HepG2 (cell line): ENCODE results near the gene ERMARD. TPM values are rescaled to one million over a fixed set of nuclear protein-coding genes. Genes with fewer than 3 reads are reported as not detected.

ENCODE experiments used
- AFF4 ChIP-seq: sonication (generic); formaldehyde crosslinking; IDR thresholded peaks from 2 replicates; pipeline ENCODE4 v1.4.0; 2020; ENCODE audit warnings: missing genetic modification reagents
- ARID4A ChIP-seq: sonication (generic); formaldehyde crosslinking; IDR thresholded peaks from 2 replicates; pipeline ENCODE4 v1.5.0; 2020; ENCODE audit warnings: mild to moderate bottlenecking, missing genetic modification reagents, borderline replicate concordance
- ATF4 ChIP-seq, 2 experiments: fragments of 450-650 bp in 1 of 2; sonication (generic) in 1 of 2; formaldehyde crosslinking; IDR thresholded peaks; 2 replicates each; pipeline versions ENCODE4 v1.5.0 to v1.8.0; 2020 to 2022; ENCODE audit warnings: mild to moderate bottlenecking in 1 of 2, missing genetic modification reagents in 1 of 2
- CAMTA2 ChIP-seq: sonication (generic); formaldehyde crosslinking; IDR thresholded peaks from 2 replicates; pipeline ENCODE4 v1.4.0; 2020; ENCODE audit warnings: mild to moderate bottlenecking, missing genetic modification reagents, borderline replicate concordance
- FOXK1 ChIP-seq: sonication (generic); formaldehyde crosslinking; IDR thresholded peaks from 2 replicates; pipeline ENCODE4 v1.4.0; 2020; ENCODE audit warnings: low read depth, missing genetic modification reagents, borderline replicate concordance
- GLMP ChIP-seq: sonication (generic); formaldehyde crosslinking; IDR thresholded peaks from 2 replicates; pipeline ENCODE4 v1.9.0; 2021; ENCODE audit warnings: missing genetic modification reagents, mild to moderate bottlenecking, borderline replicate concordance
- HMGA1 ChIP-seq: sonication (generic); formaldehyde crosslinking; conservative IDR thresholded peaks from 2 replicates; pipeline ENCODE4 v1.4.0; 2020; ENCODE audit warnings: missing genetic modification reagents
- MED1 ChIP-seq: sonication (generic); formaldehyde crosslinking; IDR thresholded peaks from 2 replicates; pipeline ENCODE4 v1.4.0; 2020; ENCODE audit warnings: missing genetic modification reagents
- MTERF4 ChIP-seq: sonication (generic); formaldehyde crosslinking; IDR thresholded peaks from 2 replicates; pipeline ENCODE4 v1.8.0; 2023; ENCODE audit warnings: mild to moderate bottlenecking, missing genetic modification reagents
- PPARG ChIP-seq: conservative IDR thresholded peaks from 2 replicates; pipeline ENCODE4 v1.6.1; 2016; ENCODE audit warnings: missing biosample characterization, missing genetic modification reagents
- TARDBP ChIP-seq: sonication (generic); formaldehyde crosslinking; IDR thresholded peaks from 2 replicates; pipeline ENCODE4 v1.8.0; 2022; ENCODE audit warnings: mild to moderate bottlenecking, missing genetic modification reagents
- ZBTB42 ChIP-seq: sonication (generic); formaldehyde crosslinking; IDR thresholded peaks from 2 replicates; pipeline ENCODE4 v1.5.0; 2020; ENCODE audit warnings: mild to moderate bottlenecking, missing genetic modification reagents
- ZFP36L2 ChIP-seq: sonication (generic); formaldehyde crosslinking; IDR thresholded peaks from 2 replicates; pipeline ENCODE4 v1.4.0; 2020; ENCODE audit warnings: missing genetic modification reagents
- ZNF205 ChIP-seq: IDR thresholded peaks from 2 replicates; pipeline ENCODE4 v1.6.1; 2018; ENCODE audit warnings: missing biosample characterization, missing genetic modification reagents
- ZNF256 ChIP-seq: sonication (generic); formaldehyde crosslinking; conservative IDR thresholded peaks from 2 replicates; pipeline ENCODE4 v1.4.0; 2020; ENCODE audit warnings: missing genetic modification reagents
- ZNF33A ChIP-seq: sonication (generic); formaldehyde crosslinking; IDR thresholded peaks from 2 replicates; pipeline ENCODE4 v1.5.1; 2020; ENCODE audit warnings: missing genetic modification reagents, mild to moderate bottlenecking, moderate library complexity, borderline replicate concordance
- ZNF629 ChIP-seq: sonication (generic); formaldehyde crosslinking; conservative IDR thresholded peaks from 2 replicates; pipeline ENCODE4 v1.5.0; 2020; ENCODE audit warnings: missing genetic modification reagents
- ZNF772 ChIP-seq: sonication (generic); formaldehyde crosslinking; IDR thresholded peaks from 2 replicates; pipeline ENCODE4 v1.5.0; 2020; ENCODE audit warnings: mild to moderate bottlenecking, missing genetic modification reagents
- polyA plus RNA-seq, 8 experiments: library from polyadenylated mRNA; depleted of rRNA in 3 of 8; stranded (reverse) in 7 of 8; unstranded in 1 of 8; fragments of >200 nt; fragmentation: Illumina TruSeq in 4 of 8; extraction: Trizol in 4 of 8; gene quantifications; 2 replicates each; pipeline versions ENCODE4 v1.2.1 to v1.2.3, GENCODE V29; 2011 to 2016; ENCODE audit warnings: low read depth in 4 of 8, missing spikeins in 1 of 8, mixed read lengths in 1 of 8; ENCODE audit not compliant: insufficient read depth in 1 of 8
- total RNA-seq, 5 experiments: library from RNA; depleted of rRNA; stranded (reverse); fragments of >200 nt; fragmentation: Illumina TruSeq; extraction: Trizol; gene quantifications; 2 replicates each; pipeline ENCODE4 v1.2.3, GENCODE V29; 2016; ENCODE audit warnings: low read depth in 1 of 5

ERMARD gene
- total and polyA plus RNA-seq, 2 of the 13 experiments (the other 11 are each of a cell fraction or from before 2014, with no cell fraction given): 8.8 to 10.7 TPM

- 0 out of 2 replicates have a peak, but pooled peaks have one; percentile 34 for TF ChIP-seq AFF4
- TF ChIP-seq ZFP36L2 (CRISPR knock-in tag): no peak
- TF ChIP-seq TARDBP: peak; percentile 86
- peak; percentile 62 for TF ChIP-seq PPARG (CRISPR knock-in tag)
- TF ChIP-seq ZNF33A (CRISPR knock-in tag): 0 out of 2 replicates have a peak, but pooled peaks have one; percentile 1
- no peak; the same call in 1 of the 2 replicates for TF ChIP-seq ZNF205 (CRISPR knock-in tag)
- TF ChIP-seq ZNF256 (CRISPR knock-in tag): peak; percentile 62; the same call in 1 of the 2 replicates
- TF ChIP-seq MTERF4 (CRISPR knock-in tag): no peak
- peak; percentile 63; the same call in 1 of the 2 replicates for TF ChIP-seq FOXK1 (CRISPR knock-in tag)
- peak in 1 of 2 experiments; percentile 75; a peak in 2 of 4 replicates for TF ChIP-seq ATF4 (CRISPR knock-in tag; IDR thresholded peaks at IDR 0.05)
- TF ChIP-seq ZNF772 (CRISPR knock-in tag): peak; percentile 40; the same call in 1 of the 2 replicates
- TF ChIP-seq GLMP (CRISPR knock-in tag): no peak
- no peak for TF ChIP-seq HMGA1 (CRISPR knock-in tag)
- peak; percentile 59 for TF ChIP-seq MED1 (CRISPR knock-in tag)
- TF ChIP-seq ZBTB42 (CRISPR knock-in tag): no peak
- no peak; the same call in 1 of the 2 replicates for TF ChIP-seq ZNF629 (CRISPR knock-in tag)
- no peak for TF ChIP-seq CAMTA2 (CRISPR knock-in tag)
- peak; percentile 41; the same call in 1 of the 2 replicates for TF ChIP-seq ARID4A (CRISPR knock-in tag)
Measured at GRCh38 chr6:169799474-169799926, 48.1 kb downstream of the ERMARD start (continued).
